Adrenal gland (tissue), 5 donors: Measurements from ENCODE around the gene GZMA.

ENCODE experiments used
- CTCF ChIP-seq, 6 experiments: fragments of 450-650 bp in 4 of 6; fragments of 200-600 bp in 2 of 6; sonication (generic) in 1 of 6; IDR thresholded peaks; 1 replicate in 5 of 6; 2 replicates in 1 of 6; pipeline versions ENCODE4 v1.5.1 to v1.8.0; 2016 to 2021; ENCODE audit warnings: antibody characterized with exemption in 6 of 6, mild to moderate bottlenecking in 2 of 6, moderate library complexity in 1 of 6
- POLR2A ChIP-seq, 2 donors: fragments of 450-650 bp; IDR thresholded peaks; one replicate each; pipeline ENCODE4 v1.6.1; 2017; ENCODE audit warnings: antibody characterized with exemption in 2 of 2, mild to moderate bottlenecking in 2 of 2, moderate library complexity in 1 of 2
- donor health status: DM: no; HTN: no; CAD: no.

GRCh38 chr5:55146543-55147151 is 44.2 kb downstream of the GZMA start:
- peak; percentile 80 to 93 (median 84) for TF ChIP-seq CTCF (IDR thresholded peaks at IDR 0.05)
- TF ChIP-seq POLR2A (IDR thresholded peaks at IDR 0.05) = no peak
